Renal pelvis (tissue), 4 donors: ENCODE measurements around the gene PRDM5. TPM values are rescaled to one million over a fixed set of nuclear protein-coding genes. Genes with fewer than 3 reads are reported as not detected.
"Not testable (repeated sequence)": the region's sequence is repeated elsewhere in the genome, so short reads cannot be mapped to it uniquely, and the experiment has no call there.

Experiments
- DNase-seq: peaks from one replicate; pipeline ENCODE4 v3.0.0-alpha.2; 2013
- polyA plus RNA-seq, 3 donors: library from polyadenylated mRNA; unstranded; fragments of 120-200 nt; gene quantifications; one replicate each; pipeline ENCODE4 v1.2.1, GENCODE V29; 2013; ENCODE audit not compliant: insufficient read length in 3 of 3

Gene PRDM5
- polyA plus RNA-seq, 3 donors = 13.7 to 18.1 (median 15.4) TPM

DNA sequence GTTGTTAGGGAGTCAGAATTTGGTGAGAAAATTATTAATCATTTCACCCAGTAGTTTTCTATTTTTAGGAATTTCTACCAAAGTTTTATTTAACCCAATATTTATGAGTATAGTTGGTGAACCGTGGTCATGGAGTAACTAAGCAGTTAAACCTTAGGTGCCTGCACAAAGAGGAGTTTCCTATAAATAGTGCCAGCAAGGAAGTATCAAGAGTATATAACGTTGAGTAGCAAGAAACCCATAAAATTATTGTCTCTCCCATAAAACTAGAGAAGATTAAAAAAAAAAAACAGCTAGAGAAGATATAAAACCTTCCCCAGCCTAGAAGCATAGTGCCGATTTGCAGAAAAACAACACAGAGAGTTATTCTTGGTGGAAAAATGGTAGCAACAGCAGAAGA lies 158.9 kb downstream of the PRDM5 start:
- no peak for DNase-seq

DNA sequence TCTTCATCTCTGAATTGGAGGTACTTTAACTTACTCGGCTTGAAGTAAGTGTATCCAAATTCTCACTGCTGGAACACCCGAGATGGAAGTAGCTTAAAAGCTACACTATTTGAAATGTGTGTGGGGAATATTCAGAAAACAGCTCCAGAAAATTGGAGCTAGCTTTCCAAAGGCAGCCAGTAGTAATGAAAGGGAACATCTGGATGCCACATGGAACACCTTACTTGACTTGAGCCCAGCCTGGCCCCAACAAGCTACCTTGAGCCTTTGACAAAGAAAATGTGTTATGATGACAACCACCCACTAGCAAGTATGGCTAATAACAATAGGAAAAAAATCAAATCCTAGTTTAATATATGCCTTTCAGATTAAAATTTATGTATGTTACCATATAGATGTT lies 161.5 kb downstream of the PRDM5 start:
- no peak for DNase-seq

DNA sequence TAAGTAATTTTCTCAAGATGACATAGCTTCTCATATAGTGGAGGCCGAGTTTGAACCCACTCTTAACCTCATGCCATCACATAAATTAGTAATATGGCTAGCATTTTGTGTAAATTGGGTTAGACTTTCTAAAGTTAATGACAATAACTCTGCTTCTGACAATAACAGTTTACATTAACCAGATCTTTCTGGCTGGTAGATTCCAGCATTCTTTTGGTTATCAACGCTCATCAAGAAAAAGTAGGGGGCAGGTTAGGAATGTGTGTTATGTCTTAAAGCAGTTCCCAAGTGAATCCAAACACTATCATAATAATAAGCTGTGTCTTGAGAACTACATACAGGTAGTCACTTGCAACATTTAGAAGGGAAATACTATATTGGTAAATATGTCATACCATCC lies 162.5 kb downstream of the PRDM5 start:
- DNase-seq = no peak

GRCh38 chr4:120755864-120756263 lies 166.7 kb downstream of the PRDM5 start:
- no peak for DNase-seq

- no peak for DNase-seq
Measured at GRCh38 chr4:120754590-120754989, 167.9 kb downstream of the PRDM5 start.

- no peak for DNase-seq
Measured at GRCh38 chr4:120753854-120754253, 168.7 kb downstream of the PRDM5 start.

DNA sequence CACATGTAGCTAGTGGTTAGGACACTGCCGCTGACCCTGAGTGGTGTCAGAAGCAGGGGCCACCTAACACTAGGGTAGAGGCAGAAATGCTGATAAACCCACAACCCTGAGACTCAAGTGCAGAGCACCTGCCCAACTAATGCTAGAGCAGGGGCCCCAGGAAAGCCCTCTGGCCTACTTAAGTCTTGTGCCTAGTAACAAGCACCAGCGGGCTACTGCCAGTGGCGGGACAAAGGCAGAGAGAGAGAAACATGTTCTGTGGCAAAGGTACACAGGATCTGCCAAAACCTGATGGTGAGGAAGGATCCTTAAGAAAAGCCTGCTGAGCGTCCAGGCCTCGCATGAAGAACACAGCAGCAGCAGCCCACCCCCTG lies 172.4 kb downstream of the PRDM5 start:
- DNase-seq = no peak

- DNase-seq = no peak
Measured at GRCh38 chr4:120749445-120750151, 172.9 kb downstream of the PRDM5 start.

DNA sequence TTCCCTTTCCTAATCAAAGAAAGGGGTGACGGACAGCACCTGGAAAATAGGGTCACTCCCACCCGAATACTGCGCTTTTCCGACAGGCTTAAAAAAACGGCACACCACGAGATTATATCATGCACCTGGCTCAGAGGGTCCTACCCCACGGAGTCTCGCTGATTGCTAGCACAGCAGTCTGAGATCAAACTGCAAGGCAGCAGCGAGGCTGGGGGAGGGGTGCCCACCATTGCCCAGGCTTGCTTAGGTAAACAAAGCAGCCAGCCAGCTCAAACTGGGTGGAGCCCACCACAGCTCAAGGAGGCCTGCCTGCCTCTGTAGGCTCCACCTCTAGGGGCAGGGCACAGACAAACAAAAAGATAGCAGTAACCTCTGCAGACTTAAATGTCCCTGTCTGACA lies 180.9 kb downstream of the PRDM5 start:
- DNase-seq = not testable (repeated sequence)

DNA sequence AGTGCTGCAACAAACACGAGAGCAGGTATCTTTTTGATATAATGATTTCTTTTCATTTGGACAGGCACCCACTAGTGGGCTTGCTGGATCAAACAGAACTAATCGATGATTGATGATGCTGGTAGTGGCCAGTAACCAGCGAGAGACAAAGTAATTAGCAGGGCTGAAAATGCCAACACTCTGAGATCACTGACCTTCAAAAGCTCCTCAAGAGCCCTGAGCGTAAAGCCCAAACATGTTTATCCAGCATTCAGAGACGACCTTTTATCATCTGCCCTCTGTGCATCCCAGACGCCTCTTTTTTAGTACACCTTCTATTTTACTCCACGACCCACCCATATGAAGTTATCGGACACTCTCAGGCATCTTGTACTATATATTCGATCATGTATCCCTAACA lies 186.2 kb downstream of the PRDM5 start:
- DNase-seq = no peak

DNA sequence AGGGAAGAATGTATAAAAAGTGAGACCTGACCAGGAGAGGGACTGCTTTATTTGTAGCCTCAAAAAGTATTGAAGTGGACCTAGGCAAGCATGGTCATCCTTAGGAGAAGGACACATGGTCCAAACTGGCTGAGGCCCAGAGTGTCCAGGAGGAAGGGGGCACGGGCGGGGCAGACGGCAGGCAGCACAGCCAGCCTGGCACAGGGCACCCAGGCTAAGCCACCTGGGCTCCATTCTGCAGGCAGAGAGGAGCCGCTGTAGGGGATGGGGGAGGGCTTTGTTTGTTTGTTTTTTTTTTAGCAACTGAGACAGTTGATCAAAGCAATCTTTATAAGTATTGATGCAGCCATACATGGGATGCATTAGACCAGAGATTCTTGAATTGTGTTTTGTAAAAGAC lies 188.6 kb downstream of the PRDM5 start:
- DNase-seq = no peak

DNA sequence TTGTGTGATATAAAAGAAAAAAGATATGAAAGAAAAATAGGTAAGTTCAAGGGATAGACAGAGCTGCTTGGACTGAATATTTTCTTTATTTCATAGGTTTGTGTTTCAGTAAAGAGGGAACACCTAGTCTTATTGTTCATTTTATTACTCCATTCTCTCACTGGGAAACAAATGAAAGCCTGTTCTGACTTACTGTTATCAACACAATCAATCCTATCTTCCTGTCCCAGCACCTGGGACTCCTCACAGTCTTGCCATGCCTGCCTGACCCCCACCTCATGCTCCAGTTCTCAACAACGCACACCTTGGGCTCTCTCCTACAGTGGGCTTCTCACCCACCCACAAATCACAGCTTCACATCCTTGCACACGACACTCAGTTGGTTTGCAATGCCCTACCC lies 189.5 kb downstream of the PRDM5 start:
- DNase-seq = no peak

DNA sequence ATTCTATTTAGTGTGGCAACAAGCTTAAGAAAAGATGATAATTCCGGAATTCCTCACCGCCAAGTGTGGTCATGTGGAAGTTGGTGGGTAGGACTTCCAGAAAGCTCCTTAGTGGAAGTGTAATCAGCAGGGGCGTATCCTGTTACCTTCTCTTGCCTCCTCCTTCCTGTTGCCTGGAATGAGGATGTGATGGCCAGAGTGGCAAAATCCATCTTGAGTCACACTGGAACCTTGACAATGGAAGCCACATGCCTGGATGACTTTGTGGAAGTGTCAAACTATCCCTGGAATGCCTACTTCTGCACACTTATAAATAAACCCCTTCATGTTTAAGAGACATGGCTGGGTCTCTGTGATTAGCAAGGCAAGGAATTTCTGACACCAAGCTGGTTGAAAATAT lies 191.0 kb downstream of the PRDM5 start:
- no peak for DNase-seq

DNA sequence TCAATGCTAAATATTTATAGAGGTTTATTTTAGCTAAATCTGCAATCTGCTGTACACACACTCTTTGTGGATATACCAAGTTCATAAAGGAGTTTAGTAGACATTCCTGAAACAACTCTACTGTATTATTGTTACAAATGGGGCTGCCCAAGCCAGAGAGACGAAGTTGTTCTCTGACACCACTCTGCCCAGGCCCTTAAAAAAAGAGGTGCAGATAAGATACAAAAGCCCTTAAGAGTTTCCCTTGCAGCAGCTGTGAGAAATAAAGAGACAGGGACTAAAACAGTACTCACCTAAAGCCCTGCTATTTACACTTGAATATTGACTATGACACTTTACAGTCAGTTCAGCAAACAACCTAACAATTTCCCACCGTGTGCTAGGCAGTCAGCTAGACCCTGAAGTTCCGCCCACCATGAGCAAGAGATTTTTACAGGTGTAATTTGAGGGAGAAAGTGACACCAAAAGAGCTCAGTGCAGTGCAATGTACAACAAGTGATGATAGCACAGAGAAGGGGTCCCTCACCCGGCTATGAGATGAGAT lies 191.7 kb downstream of the PRDM5 start:
- DNase-seq = no peak

DNA sequence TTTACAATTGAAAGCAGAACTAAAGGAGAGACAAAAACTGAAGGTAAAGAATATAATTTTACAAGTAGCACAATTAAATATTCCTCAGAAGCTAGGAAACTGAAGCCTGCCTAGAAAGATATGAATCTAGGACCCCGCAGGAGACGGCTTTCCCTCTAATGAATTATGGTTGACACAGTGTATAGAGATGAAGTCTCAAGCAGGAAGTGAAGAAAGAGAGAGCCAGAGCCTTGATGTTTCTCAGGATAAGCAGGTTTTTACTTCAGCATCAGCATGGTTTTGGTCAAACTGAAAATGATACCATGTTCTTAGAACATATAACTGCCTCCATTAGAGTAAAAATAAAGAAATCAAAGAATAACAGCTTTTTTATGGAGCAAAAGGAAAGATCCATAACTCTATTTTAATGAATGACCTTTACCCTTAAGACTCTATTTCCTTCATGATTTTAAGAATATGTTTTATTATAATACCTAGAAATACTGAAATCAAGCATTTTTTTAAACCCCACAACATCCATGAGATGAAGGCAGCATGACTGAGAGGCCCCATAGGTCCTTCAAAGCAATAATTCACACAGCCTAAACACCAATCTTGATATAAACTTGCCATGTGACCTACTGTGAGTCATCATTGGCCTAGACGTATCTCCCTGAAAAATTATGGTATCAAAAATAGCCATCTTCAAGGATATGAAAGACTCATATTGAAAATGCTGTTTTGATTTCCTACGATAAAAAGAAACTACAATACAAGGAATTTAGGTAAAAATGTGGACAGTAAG lies 193.4 kb downstream of the PRDM5 start:
- DNase-seq = no peak

GRCh38 chr4:120725639-120726580 lies 196.6 kb downstream of the PRDM5 start:
- no peak for DNase-seq

GRCh38 chr4:120724656-120725055 lies 197.9 kb downstream of the PRDM5 start:
- no peak for DNase-seq

DNA sequence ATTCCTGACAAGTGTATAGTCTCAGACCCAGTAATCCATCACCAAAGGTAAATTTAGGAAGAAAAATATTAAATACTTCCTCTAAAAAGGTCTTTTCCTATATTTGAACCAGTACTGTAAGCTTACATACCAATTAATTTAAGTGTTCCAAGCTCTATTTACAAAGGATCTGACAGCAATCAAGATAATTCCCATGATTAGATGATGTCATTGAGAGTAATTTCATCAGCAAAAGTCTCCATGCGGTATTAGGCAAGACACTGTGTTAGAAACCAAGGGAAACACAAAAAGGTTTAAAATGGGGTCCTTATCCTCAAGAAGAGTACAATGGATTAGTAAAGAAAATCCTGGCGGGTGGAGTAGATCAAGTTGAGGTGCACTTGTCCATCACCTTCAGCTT lies 198.5 kb downstream of the PRDM5 start:
- no peak for DNase-seq

DNA sequence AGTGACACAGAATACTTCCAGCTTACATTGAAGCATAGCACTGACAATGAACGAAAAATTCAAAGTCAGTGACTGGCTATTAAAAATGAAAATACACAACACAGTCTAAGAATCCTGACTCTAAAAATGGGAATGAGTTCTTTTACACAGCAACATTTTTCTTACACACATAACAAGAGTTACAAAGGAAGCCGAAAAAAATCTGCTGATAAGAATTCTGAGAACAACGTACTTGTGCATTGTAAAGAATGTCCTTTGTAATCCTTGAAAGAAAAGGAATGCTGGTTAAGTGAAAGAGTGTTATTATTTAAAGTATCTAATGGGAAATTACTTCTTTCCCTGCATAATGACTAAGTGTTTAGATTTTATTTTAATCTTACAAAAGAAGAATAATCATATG lies 199.4 kb downstream of the PRDM5 start:
- DNase-seq = no peak

- no peak for DNase-seq
Measured at GRCh38 chr4:120722655-120723054, 199.9 kb downstream of the PRDM5 start.

GRCh38 chr4:120720354-120720934 lies 202.1 kb downstream of the PRDM5 start:
- DNase-seq = peak; percentile 19
